ENCODE data around the gene ANLN.

DNA sequence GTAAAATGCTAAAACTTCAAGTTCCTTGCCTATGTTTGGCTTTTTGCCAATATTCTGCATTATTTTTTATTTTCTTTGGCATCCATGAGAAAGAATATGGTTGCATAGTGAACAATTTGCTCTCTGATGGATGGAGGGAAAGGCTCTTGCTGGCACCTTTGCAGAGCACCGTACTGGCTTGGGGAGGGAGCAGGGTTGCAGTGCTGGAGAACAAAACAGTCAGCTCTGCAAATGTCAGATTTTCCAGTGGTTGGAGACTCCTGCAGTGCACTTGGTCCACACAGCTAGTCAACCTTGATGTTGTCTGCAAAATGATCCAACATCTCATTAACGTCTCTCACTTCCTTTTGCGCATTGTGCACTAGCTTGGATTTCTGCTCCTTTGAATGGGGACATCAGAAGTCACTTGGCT lies 100.8 kb downstream of the ANLN start:
- no peak for TF ChIP-seq EZH2phosphoT487 (IDR thresholded peaks at IDR 0.05; ENCODE audit: borderline replicate concordance)
- TF ChIP-seq, protein P1, sequence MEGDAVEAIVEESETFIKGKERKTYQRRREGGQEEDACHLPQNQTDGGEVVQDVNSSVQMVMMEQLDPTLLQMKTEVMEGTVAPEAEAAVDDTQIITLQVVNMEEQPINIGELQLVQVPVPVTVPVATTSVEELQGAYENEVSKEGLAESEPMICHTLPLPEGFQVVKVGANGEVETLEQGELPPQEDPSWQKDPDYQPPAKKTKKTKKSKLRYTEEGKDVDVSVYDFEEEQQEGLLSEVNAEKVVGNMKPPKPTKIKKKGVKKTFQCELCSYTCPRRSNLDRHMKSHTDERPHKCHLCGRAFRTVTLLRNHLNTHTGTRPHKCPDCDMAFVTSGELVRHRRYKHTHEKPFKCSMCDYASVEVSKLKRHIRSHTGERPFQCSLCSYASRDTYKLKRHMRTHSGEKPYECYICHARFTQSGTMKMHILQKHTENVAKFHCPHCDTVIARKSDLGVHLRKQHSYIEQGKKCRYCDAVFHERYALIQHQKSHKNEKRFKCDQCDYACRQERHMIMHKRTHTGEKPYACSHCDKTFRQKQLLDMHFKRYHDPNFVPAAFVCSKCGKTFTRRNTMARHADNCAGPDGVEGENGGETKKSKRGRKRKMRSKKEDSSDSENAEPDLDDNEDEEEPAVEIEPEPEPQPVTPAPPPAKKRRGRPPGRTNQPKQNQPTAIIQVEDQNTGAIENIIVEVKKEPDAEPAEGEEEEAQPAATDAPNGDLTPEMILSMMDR (conservative IDR thresholded peaks at IDR 0.05; ENCODE audit: low read length): no peak

All from Loucy (cell line).